GM12864 (cell line): ENCODE measurements around the gene ATP6V1F.

Experiments used
- DNase-seq: peaks from one replicate; pipeline ENCODE4 v3.0.0-alpha.2; 2011; ENCODE audit warnings: low read depth
- H3K4me3 ChIP-seq: 2 replicates; pipeline ENCODE4 v1.5.1; 2011; ENCODE audit warnings: mild to moderate bottlenecking, low read depth, low read length, control low read depth
- CTCF ChIP-seq: IDR thresholded peaks from 2 replicates; pipeline ENCODE4 v1.5.1; 2011; ENCODE audit warnings: low read depth, mild to moderate bottlenecking, moderate library complexity, low read length, control low read depth, inconsistent platforms; ENCODE audit errors: missing control alignments

The ATP6V1F gene

GRCh38 chr7:128836729-128837348 lies 25.8 kb upstream of the ATP6V1F start:
- no peak for TF ChIP-seq CTCF
- no peak for DNase-seq

DNA sequence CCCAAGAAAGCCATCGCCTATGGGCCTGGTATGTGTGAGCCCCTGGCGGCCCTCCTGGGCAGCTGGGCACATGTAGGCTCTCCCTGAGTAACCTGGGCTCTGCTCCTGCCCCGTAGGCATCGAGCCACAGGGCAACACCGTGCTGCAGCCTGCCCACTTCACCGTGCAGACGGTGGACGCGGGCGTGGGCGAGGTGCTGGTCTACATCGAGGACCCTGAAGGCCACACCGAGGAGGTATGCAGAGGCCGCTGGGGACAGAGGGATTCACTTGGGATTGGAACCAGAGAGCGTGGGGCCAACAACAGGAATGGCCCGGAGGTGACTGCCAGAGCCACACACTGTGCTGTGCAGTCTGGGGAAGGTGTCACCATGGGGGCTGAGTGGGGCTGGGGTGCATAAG lies 25.1 kb upstream of the ATP6V1F start:
- no peak overlapping the region for H3K4me3 ChIP-seq
- TF ChIP-seq CTCF, result no peak

More at GRCh38 chr7:128836729-128837348, 25.8 kb upstream of the ATP6V1F start:
- H3K4me3 ChIP-seq, result no peak overlapping the region

DNA sequence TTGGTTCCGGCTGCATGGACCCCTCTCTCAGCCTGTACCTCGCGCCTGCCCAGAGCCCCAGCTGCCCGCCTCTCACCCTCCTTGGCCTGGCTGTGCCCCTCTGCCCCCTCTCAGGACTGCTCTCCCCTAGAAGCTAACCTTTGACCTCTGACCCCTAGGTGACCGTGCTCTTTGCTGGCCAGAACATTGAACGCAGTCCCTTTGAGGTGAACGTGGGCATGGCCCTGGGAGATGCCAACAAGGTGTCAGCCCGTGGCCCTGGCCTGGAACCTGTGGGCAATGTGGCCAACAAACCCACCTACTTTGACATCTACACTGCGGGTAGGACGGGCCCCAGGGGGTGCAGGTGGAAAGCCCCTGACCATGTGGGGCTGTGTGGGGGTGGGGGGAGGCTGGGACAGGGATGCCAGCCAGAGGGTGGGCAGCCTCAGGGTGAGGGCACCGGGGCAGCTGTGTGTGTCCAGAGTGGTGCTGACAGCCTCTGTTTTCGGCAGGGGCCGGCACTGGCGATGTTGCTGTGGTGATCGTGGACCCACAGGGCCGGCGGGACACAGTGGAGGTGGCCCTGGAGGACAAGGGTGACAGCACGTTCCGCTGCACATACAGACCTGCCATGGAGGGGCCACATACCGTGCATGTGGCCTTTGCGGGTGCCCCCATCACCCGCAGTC lies 24.4 kb upstream of the ATP6V1F start:
- no peak for DNase-seq
- no peak overlapping the region for H3K4me3 ChIP-seq

More for the DNA sequence above, 25.1 kb upstream of the ATP6V1F start:
- DNase-seq, result no peak

GRCh38 chr7:128838981-128839731 lies 23.5 kb upstream of the ATP6V1F start:
- no peak overlapping the region for H3K4me3 ChIP-seq
- no peak for DNase-seq
- TF ChIP-seq CTCF, result no peak

More for the DNA sequence above, 24.4 kb upstream of the ATP6V1F start:
- TF ChIP-seq CTCF, result no peak

DNA sequence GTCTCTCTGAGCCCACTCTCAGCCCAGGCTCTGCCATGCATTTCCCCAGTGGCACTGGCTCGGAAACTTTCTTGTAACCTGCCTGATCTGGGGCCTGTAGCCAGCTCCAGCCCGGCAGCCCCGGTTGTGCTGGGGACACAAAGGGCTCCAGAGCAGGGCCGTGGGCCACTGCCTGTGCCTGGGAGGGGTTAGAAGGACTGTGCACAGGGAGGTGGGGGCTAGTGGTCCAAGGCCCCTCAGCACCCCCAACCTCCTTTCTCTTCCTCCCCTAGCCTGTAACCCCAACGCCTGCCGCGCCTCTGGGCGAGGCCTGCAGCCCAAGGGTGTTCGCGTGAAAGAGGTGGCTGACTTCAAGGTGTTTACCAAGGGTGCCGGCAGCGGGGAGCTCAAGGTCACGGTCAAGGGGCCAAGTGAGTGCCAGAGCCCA lies 22.9 kb upstream of the ATP6V1F start:
- no peak for DNase-seq
- H3K4me3 ChIP-seq, result no peak overlapping the region
- no peak for TF ChIP-seq CTCF

DNA sequence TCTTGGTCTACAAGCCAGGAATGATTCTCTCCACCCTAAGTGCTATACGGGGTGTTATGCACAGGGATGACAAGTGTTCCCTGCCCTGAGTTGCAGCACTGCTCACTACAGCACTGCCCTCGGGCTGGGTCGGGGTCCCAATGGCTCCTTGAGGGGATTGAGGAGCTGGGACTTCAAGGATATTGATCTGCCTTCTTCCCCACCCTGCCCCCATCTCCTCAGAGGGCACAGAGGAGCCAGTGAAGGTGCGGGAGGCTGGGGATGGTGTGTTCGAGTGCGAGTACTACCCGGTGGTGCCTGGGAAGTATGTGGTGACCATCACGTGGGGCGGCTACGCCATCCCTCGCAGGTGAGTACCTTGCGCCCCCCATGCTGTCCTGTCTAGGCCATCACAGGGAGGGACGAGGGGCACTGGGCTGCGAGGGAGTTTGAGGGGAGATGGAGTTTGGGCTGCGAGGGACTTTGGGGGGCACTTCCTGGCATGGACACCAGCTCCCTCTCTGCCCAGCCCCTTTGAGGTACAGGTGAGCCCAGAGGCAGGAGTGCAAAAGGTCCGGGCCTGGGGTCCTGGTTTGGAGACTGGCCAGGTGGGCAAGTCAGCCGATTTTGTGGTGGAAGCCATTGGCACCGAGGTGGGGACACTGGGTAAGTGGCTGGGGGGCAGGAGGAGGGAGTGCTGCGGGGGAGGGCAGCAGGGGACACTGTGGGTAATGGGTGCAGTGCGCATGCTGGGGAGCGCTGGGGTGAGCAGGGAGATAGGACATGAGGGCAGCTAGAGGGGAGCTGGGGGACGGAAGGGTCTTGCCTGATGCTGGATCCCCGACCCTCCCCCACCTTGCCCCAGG lies 22.1 kb upstream of the ATP6V1F start:
- no peak overlapping the region for H3K4me3 ChIP-seq
- no peak for DNase-seq
- TF ChIP-seq CTCF, result no peak
